Osteoblast (primary cell): ENCODE results near the gene GUCA2B. TPM values are rescaled to one million over a fixed set of nuclear protein-coding genes. Genes with fewer than 3 reads are reported as not detected.

Experiments used
- DNase-seq: peaks from one replicate; pipeline ENCODE4 v3.0.0; 2011; ENCODE audit warnings: low spot score, mixed read lengths; ENCODE audit not compliant: insufficient read length; ENCODE audit errors: missing footprints
- H2AFZ ChIP-seq: 2 replicates; pipeline ENCODE4 v1.6.0; 2011; ENCODE audit warnings: mild to moderate bottlenecking, low read length
- H3K27ac ChIP-seq: 2 replicates; pipeline ENCODE4 v1.5.1; 2011; ENCODE audit warnings: mild to moderate bottlenecking, low read depth, low read length, moderate library complexity
- H3K27me3 ChIP-seq: 2 replicates; pipeline ENCODE4 v1.6.0; 2012; ENCODE audit warnings: mild to moderate bottlenecking, control low read depth, inconsistent platforms, low read length, moderate library complexity; ENCODE audit not compliant: insufficient read depth
- H3K36me3 ChIP-seq: 2 replicates; pipeline ENCODE4 v1.5.1; 2011; ENCODE audit warnings: mild to moderate bottlenecking, low read length, control low read depth, moderate library complexity; ENCODE audit not compliant: insufficient read depth
- H3K4me1 ChIP-seq: 2 replicates; pipeline ENCODE4 v1.5.1; 2011; ENCODE audit warnings: mild to moderate bottlenecking, low read length, control low read depth, moderate library complexity; ENCODE audit not compliant: insufficient read depth
- H3K4me2 ChIP-seq: 2 replicates; pipeline ENCODE4 v1.6.0; 2011; ENCODE audit warnings: mild to moderate bottlenecking, low read length; ENCODE audit not compliant: insufficient read depth
- H3K4me3 ChIP-seq: fragments of 200-600 bp; sonication (generic); 3 replicates; pipeline ENCODE4 v1.5.1; 2012; ENCODE audit warnings: mild to moderate bottlenecking, low read length, inconsistent platforms; ENCODE audit not compliant: insufficient read depth
- H3K79me2 ChIP-seq: 2 replicates; pipeline ENCODE4 v1.6.0; 2012; ENCODE audit warnings: mild to moderate bottlenecking, low read length, control low read depth, inconsistent platforms; ENCODE audit not compliant: insufficient read depth
- H3K9me3 ChIP-seq: 2 replicates; pipeline ENCODE4 v1.5.1; 2011; ENCODE audit warnings: low read depth, low read length, control low read depth
- H4K20me1 ChIP-seq: 2 replicates; pipeline ENCODE4 v1.6.0; 2012; ENCODE audit warnings: mild to moderate bottlenecking, low read length, control low read depth; ENCODE audit not compliant: insufficient read depth
- total RNA-seq: library from RNA; depleted of rRNA; stranded (reverse); fragments of >200 nt; gene quantifications from 2 replicates; pipeline ENCODE4 v1.2.3, GENCODE V29; 2012
- TF ChIP-seq, protein P1 (sequence below): IDR thresholded peaks from 2 replicates; pipeline ENCODE4 v1.5.1; 2011; ENCODE audit warnings: mild to moderate bottlenecking, low read depth, low read length, moderate library complexity; ENCODE audit errors: extremely low read depth

Gene GUCA2B
- total RNA-seq, 1 donor = not detected

GRCh38 chr1:42168391-42168670 is 15.1 kb downstream of the GUCA2B start:
- H3K79me2 ChIP-seq = no peaks in the 10 kb centered on the region
- no peak overlapping the region for H3K27ac ChIP-seq
- no peak overlapping the region for H3K4me3 ChIP-seq
- DNase-seq = no peak
- TF ChIP-seq, protein P1, sequence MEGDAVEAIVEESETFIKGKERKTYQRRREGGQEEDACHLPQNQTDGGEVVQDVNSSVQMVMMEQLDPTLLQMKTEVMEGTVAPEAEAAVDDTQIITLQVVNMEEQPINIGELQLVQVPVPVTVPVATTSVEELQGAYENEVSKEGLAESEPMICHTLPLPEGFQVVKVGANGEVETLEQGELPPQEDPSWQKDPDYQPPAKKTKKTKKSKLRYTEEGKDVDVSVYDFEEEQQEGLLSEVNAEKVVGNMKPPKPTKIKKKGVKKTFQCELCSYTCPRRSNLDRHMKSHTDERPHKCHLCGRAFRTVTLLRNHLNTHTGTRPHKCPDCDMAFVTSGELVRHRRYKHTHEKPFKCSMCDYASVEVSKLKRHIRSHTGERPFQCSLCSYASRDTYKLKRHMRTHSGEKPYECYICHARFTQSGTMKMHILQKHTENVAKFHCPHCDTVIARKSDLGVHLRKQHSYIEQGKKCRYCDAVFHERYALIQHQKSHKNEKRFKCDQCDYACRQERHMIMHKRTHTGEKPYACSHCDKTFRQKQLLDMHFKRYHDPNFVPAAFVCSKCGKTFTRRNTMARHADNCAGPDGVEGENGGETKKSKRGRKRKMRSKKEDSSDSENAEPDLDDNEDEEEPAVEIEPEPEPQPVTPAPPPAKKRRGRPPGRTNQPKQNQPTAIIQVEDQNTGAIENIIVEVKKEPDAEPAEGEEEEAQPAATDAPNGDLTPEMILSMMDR = no peak
- no peaks in the 10 kb centered on the region for H3K27me3 ChIP-seq
- H3K36me3 ChIP-seq = no peaks in the 10 kb centered on the region
- no peaks in the 10 kb centered on the region for H3K9me3 ChIP-seq
- H4K20me1 ChIP-seq = no peaks in the 10 kb centered on the region
- H2AFZ ChIP-seq = no peak overlapping the region
- H3K4me1 ChIP-seq = no peaks in the 10 kb centered on the region
- no peak overlapping the region for H3K4me2 ChIP-seq

GRCh38 chr1:42168763-42169162 is 15.6 kb downstream of the GUCA2B start:
- no peaks in the 10 kb centered on the region for H3K27me3 ChIP-seq

DNA sequence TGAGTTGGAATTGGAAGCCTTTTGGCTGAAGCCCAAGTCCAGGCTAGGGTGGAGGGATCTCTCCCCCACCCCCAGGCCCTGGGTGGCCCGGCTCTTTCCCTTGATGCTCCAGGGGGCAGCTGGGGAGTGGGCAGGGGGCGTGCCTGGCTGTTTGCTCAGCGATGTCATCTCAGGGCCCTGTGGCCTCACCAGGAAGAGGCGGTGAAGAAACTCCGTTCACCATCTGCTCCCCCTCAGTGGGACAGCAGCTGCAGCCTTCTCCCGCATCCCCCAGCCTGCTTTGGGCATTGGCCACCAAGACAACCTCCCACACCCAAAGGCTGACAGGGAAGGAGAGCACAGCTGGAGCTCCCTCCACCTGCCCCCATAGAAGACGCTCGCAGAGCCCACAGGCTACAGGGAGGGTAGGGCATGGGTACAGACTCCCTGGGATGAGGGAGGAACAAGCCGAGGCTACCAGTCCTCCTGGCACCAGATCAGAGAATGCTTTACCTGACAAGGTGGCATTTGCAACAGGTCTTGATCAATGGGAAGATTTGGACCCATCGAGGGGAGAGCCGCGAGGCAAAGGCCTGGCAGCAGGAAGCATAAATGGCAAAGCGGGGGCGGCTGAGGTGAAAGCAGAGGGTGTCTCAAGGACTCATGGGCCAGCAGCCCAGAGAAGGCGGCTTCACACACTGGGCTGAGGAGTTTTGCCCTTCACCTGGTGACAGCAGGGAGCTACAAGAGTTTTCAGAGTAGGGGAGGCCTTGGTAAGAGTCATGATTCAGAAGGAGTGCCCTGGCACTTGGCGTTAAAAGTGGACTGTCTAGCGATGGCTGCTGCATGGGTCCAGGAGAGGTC is 17.8 kb downstream of the GUCA2B start:
- peak; percentile 22 for DNase-seq
- Histone ChIP-seq H3K9me3 (no peaks in the 10 kb centered on the region), H3K36me3 (no peaks in the 10 kb centered on the region)

More at GRCh38 chr1:42168763-42169162, 15.6 kb downstream of the GUCA2B start:
- Histone ChIP-seq H4K20me1 (peaks cover 4% of the 10 kb centered on the region), H2AFZ (no peak overlapping the region), H3K9me3 (no peaks in the 10 kb centered on the region), H3K4me2 (no peak overlapping the region), H3K4me1 (peaks cover under 1% of the 10 kb centered on the region), H3K36me3 (no peaks in the 10 kb centered on the region), H3K4me3 (no peak overlapping the region), H3K27ac (no peak overlapping the region), H3K79me2 (no peaks in the 10 kb centered on the region)
- DNase-seq = peak; percentile 44
- TF ChIP-seq, protein P1 = no peak

DNA sequence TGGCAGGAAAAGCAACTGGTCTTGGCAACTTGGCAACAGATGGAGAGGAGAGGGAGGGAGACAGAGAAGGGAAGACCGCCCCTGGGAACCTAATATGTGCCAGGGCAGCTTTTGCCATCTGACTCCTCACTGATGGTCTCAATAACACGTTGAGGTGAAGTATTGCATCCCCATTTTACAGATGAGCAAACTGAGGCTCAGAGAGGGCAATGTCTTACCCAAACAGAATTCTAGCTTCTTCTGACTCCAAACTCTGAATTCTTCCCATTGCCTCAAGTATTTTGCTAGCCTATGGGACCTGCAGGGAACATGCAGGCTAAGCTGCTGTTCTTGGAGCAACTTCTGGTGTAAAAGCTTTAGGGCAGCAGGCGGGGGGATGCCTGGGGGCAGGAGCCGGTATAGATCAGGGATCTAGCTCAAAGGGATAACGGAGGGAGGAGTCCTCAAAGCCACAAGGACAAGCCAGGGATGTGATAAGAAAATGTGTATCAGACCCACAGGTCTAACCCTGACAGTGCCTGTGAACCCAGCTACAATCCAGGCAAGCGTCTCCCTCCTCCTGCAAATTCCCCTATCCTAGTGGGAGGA is 18.6 kb downstream of the GUCA2B start:
- peak; percentile 42 for DNase-seq
- H3K4me2 ChIP-seq = no peak overlapping the region
- TF ChIP-seq, protein P1 = no peak
- no peaks in the 10 kb centered on the region for H3K36me3 ChIP-seq
- H4K20me1 ChIP-seq = peaks cover 13% of the 10 kb centered on the region
- no peak overlapping the region for H3K27ac ChIP-seq
- H2AFZ ChIP-seq = no peak overlapping the region
- H3K4me3 ChIP-seq = no peak overlapping the region
- H3K4me1 ChIP-seq = peaks cover 9% of the 10 kb centered on the region
- no peaks in the 10 kb centered on the region for H3K27me3 ChIP-seq
- no peaks in the 10 kb centered on the region for H3K79me2 ChIP-seq
- H3K9me3 ChIP-seq = no peaks in the 10 kb centered on the region

More for the DNA sequence above, 17.8 kb downstream of the GUCA2B start:
- H2AFZ ChIP-seq = no peak overlapping the region
- TF ChIP-seq, protein P1 = no peak
- no peak overlapping the region for H3K4me2 ChIP-seq
- H3K27me3 ChIP-seq = no peaks in the 10 kb centered on the region
- H3K79me2 ChIP-seq = no peaks in the 10 kb centered on the region
- H3K4me1 ChIP-seq = peaks cover 9% of the 10 kb centered on the region
- no peak overlapping the region for H3K27ac ChIP-seq
- H3K4me3 ChIP-seq = no peak overlapping the region
- peaks cover 10% of the 10 kb centered on the region for H4K20me1 ChIP-seq
